ENCODE results near the gene PLCB3.

Gene PLCB3

DNA sequence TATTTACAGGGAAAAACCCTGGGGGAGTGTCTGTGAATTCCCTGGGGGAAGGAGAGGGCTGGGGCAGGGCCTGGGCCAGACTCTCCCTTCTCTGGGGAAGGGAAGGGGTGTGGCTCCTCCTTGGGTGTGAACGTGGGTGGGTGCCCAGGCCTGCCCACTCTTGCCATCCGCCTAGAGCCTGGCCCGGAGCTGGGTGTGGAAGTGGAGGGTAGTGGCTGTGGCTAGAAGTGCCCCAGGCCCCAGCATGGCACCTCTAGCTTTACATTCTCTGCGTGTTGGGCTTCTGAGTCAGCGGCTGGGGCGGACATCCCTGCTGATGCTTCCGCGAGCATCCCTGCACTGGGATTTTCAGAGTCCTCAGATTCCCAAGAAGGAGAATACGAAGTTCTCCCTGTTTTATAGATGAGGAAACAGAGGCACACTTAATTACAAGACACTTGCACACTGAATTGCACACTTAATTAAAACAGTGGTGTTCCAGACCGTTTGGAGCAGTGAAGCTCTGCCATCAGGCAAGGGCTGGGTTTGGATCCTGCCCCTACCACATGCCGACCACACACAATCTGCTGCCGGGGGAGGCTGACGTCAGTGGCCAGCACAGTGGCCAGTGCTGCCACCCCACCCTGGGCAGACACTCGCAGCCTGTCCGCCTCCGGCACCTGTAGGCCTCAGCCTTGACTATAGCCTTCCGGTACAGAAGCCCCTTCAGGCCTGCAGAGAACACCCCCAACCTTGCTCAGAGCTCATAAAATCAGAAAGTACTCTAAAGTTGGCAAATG is 25.5 kb downstream of the PLCB3 start:
- Histone ChIP-seq H3K4me3 (replicated peaks; ENCODE audit: insufficient read depth, low read length) (no peak overlapping the region), H3K27me3 (ENCODE audit: insufficient read depth, poor library complexity, severe bottlenecking) (no peaks in the 10 kb centered on the region), H3K27ac (replicated peaks) (no peak overlapping the region)
- TF ChIP-seq GABPA (IDR thresholded peaks at IDR 0.05; ENCODE audit: low read depth) (no peak), POLR2AphosphoS5 (IDR thresholded peaks at IDR 0.05; ENCODE audit: low read depth) (no peak), SPI1 (IDR thresholded peaks at IDR 0.05; ENCODE audit: borderline replicate concordance, low read depth) (no peak)
- TF ChIP-seq, protein P1, sequence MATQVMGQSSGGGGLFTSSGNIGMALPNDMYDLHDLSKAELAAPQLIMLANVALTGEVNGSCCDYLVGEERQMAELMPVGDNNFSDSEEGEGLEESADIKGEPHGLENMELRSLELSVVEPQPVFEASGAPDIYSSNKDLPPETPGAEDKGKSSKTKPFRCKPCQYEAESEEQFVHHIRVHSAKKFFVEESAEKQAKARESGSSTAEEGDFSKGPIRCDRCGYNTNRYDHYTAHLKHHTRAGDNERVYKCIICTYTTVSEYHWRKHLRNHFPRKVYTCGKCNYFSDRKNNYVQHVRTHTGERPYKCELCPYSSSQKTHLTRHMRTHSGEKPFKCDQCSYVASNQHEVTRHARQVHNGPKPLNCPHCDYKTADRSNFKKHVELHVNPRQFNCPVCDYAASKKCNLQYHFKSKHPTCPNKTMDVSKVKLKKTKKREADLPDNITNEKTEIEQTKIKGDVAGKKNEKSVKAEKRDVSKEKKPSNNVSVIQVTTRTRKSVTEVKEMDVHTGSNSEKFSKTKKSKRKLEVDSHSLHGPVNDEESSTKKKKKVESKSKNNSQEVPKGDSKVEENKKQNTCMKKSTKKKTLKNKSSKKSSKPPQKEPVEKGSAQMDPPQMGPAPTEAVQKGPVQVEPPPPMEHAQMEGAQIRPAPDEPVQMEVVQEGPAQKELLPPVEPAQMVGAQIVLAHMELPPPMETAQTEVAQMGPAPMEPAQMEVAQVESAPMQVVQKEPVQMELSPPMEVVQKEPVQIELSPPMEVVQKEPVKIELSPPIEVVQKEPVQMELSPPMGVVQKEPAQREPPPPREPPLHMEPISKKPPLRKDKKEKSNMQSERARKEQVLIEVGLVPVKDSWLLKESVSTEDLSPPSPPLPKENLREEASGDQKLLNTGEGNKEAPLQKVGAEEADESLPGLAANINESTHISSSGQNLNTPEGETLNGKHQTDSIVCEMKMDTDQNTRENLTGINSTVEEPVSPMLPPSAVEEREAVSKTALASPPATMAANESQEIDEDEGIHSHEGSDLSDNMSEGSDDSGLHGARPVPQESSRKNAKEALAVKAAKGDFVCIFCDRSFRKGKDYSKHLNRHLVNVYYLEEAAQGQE (IDR thresholded peaks at IDR 0.05; ENCODE audit: insufficient replicate concordance, low read depth), result no peak
- TF ChIP-seq, protein P2, sequence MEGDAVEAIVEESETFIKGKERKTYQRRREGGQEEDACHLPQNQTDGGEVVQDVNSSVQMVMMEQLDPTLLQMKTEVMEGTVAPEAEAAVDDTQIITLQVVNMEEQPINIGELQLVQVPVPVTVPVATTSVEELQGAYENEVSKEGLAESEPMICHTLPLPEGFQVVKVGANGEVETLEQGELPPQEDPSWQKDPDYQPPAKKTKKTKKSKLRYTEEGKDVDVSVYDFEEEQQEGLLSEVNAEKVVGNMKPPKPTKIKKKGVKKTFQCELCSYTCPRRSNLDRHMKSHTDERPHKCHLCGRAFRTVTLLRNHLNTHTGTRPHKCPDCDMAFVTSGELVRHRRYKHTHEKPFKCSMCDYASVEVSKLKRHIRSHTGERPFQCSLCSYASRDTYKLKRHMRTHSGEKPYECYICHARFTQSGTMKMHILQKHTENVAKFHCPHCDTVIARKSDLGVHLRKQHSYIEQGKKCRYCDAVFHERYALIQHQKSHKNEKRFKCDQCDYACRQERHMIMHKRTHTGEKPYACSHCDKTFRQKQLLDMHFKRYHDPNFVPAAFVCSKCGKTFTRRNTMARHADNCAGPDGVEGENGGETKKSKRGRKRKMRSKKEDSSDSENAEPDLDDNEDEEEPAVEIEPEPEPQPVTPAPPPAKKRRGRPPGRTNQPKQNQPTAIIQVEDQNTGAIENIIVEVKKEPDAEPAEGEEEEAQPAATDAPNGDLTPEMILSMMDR (IDR thresholded peaks at IDR 0.05; ENCODE audit: insufficient read depth, low read length), result no peak
- DNase-seq (ENCODE audit: low read depth in 1 of 2, low spot score in 1 of 2), result no peak

DNA sequence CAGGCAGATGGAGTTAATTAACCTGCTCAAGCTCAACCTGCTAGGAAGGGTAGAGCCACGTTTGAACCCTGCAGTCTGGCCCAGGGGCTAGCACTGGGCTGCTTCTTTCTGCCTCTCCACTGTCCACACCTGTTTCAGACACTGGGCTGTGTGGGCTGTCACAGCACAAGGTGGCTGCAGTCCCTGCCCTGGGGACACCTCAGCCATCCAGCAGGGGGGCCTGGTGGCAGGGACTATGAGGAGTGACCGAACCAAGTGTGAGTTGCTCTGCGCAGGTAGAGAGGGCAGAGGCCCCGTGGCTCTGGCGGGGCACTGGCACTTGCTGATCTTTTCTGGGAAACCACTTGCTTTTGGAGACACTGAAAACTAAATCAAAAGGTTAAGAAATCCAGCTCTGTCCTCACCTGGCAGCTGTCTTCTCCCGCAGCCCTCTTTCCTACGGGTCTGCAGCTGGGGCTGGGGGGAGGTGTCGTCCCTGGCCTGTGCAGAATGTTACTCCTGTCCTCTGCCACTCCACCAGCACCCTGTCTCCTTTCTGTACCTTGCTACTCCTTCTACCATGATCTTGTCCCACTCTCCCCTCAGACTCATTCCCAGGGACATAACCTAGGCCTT is 27.4 kb downstream of the PLCB3 start:
- H3K4me3 ChIP-seq (replicated peaks; ENCODE audit: insufficient read depth, low read length), result no peak overlapping the region
- H3K27me3 ChIP-seq (ENCODE audit: insufficient read depth, poor library complexity, severe bottlenecking), result no peaks in the 10 kb centered on the region
- H3K27ac ChIP-seq (replicated peaks), result no peak overlapping the region
- DNase-seq (ENCODE audit: low read depth in 1 of 2, low spot score in 1 of 2), result no peak
- TF ChIP-seq SPI1 (IDR thresholded peaks at IDR 0.05; ENCODE audit: borderline replicate concordance, low read depth) (no peak), GABPA (IDR thresholded peaks at IDR 0.05; ENCODE audit: low read depth) (no peak), POLR2AphosphoS5 (IDR thresholded peaks at IDR 0.05; ENCODE audit: low read depth) (no peak)
- TF ChIP-seq, protein P1 (IDR thresholded peaks at IDR 0.05; ENCODE audit: insufficient replicate concordance, low read depth), result no peak
- TF ChIP-seq, protein P2 (IDR thresholded peaks at IDR 0.05; ENCODE audit: insufficient read depth, low read length), result no peak

DNA sequence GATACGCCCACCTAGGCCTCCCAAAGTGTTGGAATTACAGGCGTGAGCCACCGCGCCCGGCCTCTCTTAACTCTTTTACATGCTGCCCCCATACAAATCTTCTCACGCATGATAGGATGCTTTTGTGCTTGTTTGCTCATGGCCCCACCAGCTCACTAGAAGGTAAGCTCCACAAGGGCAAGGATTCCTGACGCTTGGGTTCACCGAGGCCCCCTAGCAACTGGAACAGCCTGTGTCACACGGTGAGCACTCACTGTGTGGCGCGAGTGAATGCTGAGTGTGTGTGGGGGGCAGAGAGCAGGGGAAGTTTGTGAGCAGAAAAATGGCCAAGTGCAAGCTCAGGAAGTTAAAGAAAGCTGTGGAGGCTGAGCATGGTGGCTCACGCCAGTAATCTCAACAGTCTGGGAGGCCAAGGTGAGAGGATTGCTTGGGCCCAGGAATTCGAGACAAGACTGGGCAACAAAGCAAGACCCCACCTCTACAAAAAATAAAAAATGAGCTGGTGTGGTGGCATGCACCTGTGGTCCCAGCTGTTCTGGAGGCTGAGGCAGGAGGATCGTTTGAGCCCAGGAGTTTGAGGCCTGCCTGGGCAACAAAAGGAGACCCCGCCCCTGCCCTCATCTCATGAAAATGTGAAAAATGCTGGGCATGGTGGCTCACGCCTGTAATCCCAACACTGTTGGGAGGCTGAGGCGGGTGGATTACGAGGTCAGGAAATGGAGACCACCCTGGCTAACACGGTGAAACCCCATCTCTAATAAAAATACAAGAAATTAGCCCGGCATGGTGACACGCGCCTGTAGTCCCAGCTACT is 30.8 kb downstream of the PLCB3 start:
- Histone ChIP-seq H3K27me3 (ENCODE audit: insufficient read depth, poor library complexity, severe bottlenecking) (no peaks in the 10 kb centered on the region), H3K27ac (replicated peaks) (no peak overlapping the region), H3K4me3 (replicated peaks; ENCODE audit: insufficient read depth, low read length) (no peak overlapping the region)
- TF ChIP-seq SPI1 (IDR thresholded peaks at IDR 0.05; ENCODE audit: borderline replicate concordance, low read depth) (no peak), POLR2AphosphoS5 (IDR thresholded peaks at IDR 0.05; ENCODE audit: low read depth) (no peak), GABPA (IDR thresholded peaks at IDR 0.05; ENCODE audit: low read depth) (no peak)
- TF ChIP-seq, protein P2 (IDR thresholded peaks at IDR 0.05; ENCODE audit: insufficient read depth, low read length), result no peak
- TF ChIP-seq, protein P1 (IDR thresholded peaks at IDR 0.05; ENCODE audit: insufficient replicate concordance, low read depth), result no peak
- no peak for DNase-seq (ENCODE audit: low read depth in 1 of 2, low spot score in 1 of 2)

Measured in HL-60 (cell line).